NCI-H1105 (cell line): ENCODE data around the gene CCDC71L.
A peak's percentile ranks its signal among the peaks of the same experiment; 100 is the strongest.
"Not testable (repeated sequence)": the region's sequence is repeated elsewhere in the genome, so short reads cannot be mapped to it uniquely, and the experiment has no call there.

Experiments
- DNase-seq: peaks from one replicate; lab custom pipeline; 2025; lab: John Stamatoyannopoulos, UW

CCDC71L gene

DNA sequence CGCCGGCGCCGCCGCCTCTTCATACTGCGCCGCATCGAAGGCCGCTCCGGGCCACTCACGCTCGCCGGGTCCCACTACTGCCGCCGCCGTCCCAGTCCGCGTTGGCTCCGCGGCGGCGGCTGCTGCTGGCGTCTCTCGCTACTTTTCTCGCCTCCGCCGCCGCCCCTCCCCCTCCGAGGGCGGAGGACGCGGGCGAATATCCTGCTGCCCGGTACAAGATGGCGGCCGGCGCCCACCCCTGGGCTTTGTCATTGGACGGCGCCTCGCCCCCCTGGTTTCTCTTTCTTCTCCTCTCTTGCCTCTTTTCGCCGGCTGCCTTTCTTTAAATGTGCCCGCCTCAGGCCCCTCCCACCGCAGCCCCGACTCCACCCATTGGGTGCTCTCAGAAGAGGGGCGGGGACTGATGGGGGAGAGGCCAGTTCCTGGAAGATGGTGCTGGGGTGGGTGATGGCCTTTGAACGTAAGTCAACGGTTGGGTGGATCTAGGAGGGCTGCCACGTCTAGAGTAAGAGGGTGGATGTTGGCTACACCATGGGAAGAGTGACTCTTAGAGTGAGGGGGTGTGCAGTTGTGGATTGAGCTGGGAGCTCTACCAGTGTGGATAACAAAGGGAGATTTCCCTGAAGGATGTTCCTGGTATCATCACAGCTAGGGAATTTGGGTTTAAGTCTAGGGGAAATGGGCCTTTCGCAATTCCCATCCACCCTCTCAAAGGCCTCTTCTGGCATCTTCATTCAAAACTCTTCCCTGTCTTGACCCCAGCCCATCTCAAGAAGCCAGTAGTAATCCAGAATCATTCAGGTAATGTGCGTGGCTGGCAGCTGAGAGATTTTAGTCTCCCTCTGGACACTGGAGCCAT is at the start of gene CCDC71L:
CCDC71L (minus strand) TSS at position 297 of the 859 bp plus-strand sequence; CDS start at position 35, 262 bp downstream.
- DNase-seq = peak; percentile 95

DNA sequence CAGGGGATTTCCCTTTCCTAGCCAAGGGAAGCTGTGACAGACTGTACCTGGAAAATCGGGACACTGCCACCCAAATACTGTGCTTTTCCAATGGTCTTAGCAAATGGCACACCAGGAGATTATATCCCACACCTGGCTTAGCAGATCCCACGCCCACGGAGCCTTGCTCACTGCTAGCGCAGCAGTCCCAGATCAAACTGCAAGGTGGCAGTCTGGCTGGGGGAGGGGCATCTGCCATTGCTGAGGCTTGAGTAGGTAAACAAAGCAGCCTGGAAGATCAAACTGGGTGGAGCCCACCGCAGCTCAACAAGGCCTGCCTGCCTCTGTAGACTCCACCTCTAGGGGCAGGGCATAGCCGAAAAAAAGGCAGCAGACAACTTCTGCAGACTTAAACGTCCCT is 48.6 kb upstream of the CCDC71L start:
- DNase-seq = not testable (repeated sequence)

DNA sequence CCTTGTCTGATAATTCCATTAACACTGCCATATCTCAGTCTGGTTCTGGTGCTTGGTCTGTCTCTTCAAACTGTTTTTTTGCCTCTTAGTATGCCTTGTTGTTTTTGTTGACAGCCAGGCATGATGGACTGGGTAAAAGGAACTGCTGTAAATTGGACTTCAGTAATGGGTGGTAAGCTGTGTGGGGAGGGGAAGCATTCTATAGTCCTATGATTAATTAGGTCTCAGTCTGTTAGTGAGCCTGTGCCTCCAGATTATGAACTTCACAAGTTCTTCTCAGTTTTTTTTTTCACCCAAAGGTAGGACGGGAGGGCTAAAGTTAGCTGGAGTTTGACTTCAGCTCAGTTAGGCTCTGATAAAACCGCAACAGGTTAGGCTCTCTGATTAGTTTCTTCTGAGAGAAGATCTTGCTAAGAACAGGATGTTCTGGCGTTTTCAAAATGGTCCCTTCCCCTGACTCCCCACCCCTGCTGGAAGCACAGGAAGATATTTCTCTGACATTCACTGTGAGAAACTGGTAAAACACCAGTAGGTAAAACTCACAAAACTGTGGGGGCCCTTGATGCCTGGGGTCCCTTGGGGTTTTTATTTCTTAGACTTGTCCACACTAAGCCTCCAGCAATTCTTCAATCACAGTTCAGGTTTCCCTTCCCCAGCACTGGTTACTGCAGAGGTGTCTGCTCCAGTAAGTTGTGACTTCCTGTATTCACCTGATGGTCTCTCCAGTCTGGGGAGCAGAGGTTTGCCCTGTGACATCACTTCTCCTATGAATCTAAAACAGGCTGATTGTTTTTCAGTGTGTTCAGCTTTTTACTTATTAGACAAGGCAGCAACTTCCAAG is 43.3 kb upstream of the CCDC71L start:
- DNase-seq = no peak

DNA sequence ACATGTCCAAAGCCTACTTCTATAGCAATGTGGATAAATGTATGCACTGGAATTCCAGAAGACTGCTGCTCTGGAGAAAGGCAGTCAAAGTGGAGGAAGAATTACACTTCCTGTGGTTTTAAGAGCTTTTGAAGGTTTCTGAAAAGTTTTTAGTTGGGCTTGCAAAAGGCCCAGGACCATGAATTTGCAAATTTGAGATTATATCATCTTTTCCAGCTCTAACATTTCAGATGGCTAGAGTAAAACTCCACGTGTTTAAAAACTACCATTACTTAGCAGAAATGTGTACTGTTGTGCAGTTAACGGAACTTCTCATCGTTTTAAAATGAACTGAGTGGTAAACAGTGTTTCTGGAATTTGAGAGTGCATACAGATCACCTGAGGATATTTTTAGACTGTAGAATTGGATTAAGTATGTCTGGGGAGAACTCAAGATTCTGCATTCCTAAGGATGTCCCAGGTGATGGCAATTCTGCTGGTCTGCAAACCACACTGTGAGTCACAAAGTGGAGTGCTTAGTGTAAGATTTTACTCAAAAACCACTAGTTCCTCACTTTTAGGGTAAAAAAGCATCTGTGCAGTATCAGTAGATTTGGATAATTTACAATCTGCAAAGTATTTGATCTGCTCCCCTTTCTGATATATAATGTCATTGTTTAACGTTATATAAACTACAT is 32.9 kb upstream of the CCDC71L start:
- no peak for DNase-seq

DNA sequence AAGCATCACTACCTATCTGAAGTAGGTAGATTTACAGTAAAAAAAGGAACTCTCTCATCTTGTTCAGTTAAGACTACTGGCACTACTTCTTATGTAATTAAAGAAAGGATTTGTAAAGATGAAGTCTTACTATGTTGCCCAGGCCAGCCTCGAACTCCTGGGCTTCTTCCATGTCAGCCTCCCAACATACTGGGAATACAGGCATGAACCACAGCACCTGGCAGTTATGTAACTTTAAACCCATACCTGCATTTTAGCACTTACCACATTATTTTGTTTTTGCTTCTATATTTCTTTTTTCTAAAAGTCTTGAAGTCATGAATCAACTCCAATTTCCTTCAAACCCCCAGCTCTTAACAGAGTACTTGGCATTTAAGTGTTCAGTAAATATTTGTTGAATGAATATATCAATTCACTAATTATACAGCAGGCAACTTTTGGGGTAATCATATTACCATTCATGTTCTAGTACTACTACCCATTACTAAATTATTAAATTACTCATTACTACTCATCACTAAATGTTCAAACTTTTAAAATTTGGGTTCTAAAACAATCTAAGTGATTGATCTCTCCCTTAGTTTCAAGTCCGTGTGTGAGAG is 31.6 kb upstream of the CCDC71L start:
- no peak for DNase-seq

DNA sequence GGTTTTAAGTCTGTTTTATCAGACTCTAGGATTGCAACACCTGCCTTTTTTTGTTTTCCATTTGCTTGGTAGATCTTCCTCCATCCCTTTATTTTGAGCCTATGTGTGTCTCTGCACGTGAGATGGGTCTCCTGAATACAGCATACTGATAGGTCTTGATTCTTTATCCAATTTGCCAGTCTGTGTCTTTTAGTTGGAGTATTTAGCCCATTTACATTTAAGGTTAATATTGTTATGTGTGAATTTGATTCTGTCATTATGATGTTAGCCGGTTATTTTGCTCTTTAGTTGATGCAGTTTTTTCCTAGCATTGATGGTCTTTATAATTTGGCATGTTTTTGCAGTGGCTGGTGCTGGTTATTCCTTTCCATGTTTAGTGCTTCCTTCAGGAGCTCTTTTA is 27.2 kb upstream of the CCDC71L start:
- not testable (repeated sequence) for DNase-seq

DNA sequence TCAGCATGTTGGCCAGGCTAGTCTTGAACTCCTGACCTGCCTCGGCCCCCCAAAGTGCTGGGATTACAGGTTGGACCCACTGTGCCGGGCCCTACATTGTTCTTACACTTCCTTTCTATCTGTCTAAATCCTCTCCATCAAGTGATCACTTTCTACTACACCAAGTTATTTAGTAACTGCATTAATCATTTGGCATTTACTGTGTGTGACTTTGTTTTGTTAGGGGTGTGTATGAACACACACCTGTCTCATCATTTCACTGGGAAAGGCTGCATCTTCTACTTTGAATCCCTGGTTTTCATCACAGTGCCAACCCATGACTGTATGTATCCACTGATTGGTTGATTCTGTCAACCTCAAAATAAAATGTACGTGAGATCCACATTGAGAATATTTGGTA is 23.0 kb upstream of the CCDC71L start:
- no peak for DNase-seq

DNA sequence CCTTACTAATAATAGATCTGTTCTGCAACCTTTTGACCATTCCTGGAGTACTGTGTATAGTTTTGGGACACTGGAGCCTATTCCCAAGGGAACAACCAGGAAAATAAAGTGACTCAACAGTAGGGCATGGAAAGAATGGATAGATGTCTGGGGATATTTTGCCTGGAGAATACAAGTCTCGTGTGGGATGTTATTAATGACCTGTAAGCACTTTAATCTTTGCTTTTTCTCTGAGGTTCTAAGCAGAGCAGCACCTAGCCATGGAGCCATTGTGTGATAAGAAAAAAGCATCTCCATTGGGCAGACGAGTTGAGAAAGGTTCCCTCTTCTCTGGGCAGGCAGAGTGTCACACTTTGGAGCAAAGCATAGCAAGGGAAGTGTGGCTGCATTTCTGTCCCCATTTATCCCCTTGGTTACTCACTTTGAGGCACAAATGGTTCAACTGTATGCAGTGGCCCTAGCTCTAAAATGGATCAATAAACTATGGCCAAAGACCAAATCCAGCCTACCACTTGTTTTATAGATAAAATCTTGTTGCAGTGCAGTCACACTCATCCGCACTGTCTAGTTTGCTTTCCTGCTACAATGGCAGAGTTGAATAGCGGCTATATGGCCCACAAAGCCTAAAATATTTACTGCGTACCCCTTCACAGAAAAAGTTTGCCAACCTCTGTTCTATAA is 21.0 kb upstream of the CCDC71L start:
- no peak for DNase-seq

DNA sequence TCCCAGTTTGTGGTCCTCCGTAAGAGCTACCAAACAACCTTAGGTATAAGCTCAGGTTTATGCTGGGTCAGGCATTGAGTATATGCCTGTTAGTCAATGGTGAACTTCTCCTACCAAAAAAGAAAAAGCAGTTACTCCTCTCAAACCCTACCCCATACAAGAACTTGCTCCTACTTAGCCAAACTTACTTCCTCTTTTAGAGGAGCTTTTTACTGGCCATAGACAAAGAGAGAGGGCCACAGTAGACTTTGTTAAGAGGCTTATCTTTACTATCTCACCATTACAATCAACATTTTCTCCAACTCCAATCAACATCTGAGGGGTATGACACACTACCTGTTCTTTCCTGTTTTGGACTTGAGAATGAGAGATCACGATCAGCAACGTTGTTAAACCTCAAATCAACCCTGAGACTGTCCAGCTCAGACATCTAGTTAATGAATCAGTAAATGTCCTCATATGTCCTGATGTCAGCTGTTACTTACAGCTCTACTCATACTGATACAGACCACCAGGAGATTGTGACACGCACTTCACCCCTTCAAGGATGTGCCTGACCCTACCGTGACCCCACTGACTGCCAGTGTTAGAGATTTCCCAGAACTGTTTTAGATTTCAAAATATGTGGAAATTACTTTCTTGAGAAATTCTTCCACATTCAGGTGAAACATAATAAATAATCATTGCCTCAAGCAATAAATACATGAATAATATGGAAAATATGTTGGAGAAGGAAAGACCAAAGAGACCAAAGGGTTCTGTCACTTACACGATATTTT is 18.4 kb upstream of the CCDC71L start:
- no peak for DNase-seq

DNA sequence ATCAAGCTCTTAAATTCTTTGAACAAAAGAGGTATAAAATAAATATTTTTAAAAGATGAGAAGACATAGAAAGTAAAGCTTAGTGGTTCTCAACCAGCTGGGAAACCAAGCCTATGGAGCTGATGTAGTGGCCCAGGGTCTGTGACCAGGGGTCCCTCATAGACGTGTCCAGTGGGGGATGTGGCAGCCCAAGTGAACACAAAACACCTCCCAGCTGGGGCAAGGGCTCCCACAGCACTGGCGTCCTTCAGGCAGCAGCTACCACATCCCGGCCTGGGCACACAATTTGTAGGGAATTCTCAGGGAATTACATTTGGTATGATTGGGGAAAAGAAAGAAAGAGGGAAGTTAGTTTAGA is 17.8 kb upstream of the CCDC71L start:
- DNase-seq = no peak

DNA sequence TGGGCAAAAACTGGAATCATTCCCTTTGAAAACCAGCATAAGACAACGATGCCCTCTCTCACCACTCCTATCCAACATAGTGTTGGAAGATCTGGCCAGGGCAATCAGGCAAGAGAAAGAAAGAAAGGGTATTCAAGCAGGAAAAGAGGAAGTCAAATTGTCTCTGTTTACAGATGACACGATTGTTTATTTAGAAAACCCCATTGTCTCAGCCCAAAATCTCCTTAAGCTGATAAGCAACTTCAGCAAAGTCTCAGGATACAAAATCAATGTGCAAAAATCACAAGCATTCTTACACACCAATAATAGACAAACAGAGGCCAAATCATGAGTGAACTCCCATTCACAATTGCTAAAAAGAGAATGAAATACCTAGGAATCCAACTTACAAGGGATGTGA is 15.5 kb upstream of the CCDC71L start:
- DNase-seq = not testable (repeated sequence)

DNA sequence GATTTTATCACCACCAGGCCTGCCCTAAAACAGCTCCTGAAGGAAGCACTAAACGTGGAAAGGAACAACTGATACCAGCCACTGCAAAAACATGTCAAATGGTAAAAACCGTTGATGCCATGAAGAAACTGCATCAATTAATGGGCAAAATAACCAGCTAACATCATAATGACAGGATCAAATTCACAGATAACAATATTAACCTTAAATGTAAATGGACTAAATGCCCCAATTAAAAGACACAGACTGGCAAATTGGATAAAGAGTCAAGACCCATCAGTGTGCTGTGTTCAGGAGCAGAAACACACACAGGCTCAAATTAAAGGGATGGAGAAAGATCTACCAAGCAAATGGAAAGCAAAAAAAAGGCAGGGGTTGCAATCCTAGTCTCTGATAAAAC is 12.7 kb upstream of the CCDC71L start:
- not testable (repeated sequence) for DNase-seq

DNA sequence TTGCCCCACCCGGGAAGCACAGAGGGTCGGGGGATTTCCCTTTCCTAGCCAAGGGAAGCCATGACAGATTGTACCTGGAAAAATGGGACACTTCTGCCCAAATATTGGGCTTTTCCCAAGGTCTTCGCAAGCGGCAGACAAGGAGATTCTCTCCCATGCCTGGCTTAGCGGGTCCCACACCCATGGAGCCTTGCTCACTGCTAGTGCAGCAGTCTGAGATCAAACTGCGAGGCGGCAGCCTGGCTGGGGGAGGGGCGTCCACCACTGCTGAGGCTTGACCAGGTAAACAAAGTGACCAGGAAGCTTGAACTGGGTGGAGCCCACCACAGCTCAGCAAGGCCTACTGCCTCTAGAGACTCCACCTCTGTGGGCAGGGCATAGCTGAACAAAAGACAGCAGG is 11.0 kb upstream of the CCDC71L start:
- not testable (repeated sequence) for DNase-seq

DNA sequence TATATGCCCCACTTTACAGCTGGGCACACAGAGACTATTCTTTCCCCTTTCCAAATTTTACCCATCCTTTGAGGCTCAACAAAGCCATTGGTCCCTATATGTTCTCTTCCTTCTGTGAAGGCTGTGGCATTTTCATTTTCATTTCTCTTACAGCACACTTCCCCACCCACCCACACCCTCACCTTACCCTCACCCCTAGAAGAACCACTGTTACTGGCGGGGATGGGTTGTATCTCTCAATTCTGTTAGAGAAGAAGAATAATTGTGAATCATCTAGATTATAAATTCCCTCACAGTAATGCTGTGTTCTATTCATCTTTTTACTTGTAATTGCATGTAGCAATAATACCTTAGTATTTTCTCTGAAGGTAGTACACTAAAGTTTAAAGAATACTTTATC is 10.2 kb upstream of the CCDC71L start:
- no peak for DNase-seq

DNA sequence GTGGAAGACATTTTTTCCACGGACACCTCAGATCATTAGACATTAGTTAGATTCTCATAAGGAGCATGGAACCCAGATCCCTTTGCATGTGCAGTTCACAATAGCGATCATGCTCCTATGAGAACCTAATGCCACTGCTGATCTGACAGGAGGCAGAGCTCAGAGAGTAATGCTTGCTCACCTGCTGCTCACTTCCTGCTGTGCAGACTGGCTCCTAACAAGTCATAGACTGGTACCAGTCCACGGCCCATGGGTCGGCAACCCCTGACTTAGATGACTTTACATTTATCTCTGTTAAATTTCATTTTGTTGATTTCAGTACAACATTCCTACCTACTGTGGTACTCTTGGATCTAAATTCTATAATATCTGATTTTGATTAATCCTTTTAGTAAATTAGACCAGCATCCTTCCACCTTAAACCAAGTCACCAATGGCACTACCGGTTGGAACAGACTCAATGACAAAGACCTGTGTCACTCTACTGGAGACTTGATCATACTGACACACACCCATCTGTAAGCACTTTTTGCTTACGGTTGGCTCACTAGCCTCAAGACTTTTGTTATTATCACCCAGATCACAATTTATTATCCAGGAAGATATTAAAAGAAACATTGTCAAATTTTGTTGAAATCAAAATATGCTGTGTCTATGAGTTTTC is 8.0 kb upstream of the CCDC71L start:
- DNase-seq = no peak

DNA sequence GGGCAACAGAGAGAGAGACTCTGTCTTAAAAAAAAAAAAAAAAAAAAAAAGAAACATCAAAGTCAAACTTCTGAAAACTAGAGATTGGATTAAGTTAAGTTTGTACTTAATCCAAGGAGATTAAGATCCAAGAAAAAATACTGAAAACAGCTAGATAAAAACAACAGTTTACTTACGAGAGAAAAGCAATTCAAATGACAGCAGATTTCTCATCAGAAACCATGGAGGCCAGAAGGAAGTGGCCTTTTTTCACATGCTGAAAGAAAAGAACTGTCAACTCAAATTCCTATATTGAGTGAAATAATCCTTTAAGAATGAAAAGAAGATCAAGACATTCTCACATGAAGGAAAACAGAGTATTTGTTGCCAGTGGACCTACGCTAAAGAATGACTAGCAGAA is 5.4 kb upstream of the CCDC71L start:
- DNase-seq = no peak

DNA sequence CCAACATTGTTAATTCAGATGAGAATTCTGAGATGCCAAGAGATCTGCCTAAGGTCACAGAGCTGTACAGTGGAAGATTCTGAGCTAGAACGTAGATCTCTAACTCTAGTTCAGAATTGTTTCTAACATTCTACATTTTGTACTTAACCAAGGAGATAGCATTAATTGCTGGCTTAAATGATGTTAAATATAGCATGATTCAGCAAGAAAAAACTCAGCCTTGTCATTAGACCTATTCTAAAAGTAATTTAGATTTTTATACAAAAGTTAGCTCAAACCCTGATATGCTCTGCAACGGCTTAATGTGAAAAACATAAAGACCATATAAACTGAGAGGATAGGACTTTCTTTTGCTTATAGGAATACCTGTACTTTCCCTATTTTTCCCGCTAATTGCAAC is 3.4 kb upstream of the CCDC71L start:
- no peak for DNase-seq

DNA sequence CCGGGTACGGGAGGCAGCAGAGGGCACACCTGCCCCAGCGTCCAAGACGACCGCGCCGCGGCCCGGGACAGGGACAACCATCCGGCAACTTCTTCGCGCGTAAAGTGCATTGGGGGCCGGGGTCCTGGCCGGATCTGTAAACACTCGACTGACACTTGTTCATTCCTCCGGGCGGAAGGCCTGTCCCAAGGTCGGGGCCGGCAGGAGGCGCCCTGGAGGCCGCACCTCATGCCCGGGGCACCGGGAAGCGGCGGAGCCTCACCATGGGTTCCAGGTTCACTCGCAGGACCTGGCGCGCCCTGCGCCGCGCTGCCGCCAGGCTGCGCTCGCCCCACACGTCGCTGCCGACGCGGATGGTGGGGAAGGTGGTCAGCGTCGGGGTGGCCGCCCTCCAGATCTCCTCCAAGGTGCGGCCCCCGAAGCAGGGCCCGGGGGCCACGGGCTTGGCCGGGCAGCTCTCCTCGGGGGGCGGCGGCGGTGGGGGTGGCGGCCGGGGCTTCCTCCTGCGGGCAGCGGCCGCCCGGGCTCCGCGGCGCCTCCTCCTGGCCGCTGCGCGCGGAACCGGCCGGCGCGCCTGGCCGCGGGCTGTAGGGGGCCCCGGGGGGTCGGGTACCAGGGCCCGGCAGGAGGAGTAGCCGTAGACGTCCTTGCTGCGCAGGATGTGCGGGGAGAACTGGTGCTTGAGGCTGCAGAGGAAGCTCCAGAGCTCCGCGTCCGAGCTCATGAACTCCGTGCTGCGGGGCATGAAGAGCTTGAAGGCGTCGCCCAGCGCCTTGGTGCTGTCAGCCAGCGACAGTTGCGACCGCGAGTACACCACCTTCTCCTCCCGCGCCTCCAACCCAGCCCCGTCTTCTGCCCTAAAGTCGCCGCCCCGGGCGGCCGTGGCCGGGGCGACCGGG is 746 bp downstream of the CCDC71L start:
- peak; percentile 44 for DNase-seq
